GM19463 (cell line): ENCODE data around the gene JAK3.
"Not testable (repeated sequence)": the region's sequence is repeated elsewhere in the genome, so short reads cannot be mapped to it uniquely, and the experiment has no call there.

Experiments
- ATAC-seq: cut with Tn5 transposase; IDR thresholded peaks from one replicate; pipeline ENCODE4 v1.9.1; 2021; ENCODE audit warnings: mild to moderate bottlenecking, moderate library complexity; ENCODE audit not compliant: unreplicated experiment

JAK3 gene

GRCh38 chr19:17847538-17848366 is at the start of gene JAK3:
Gene JAK3 (minus strand): TSS chr19:17847982. CDS start chr19:17844417, 3,565 bp downstream.
- ATAC-seq: peak; percentile 68

GRCh38 chr19:17893766-17894165 is 46.0 kb upstream of the JAK3 start:
- ATAC-seq: no peak

- no peak for ATAC-seq
Measured at GRCh38 chr19:17889609-17890214, 41.9 kb upstream of the JAK3 start.

GRCh38 chr19:17888260-17888659 is 40.5 kb upstream of the JAK3 start:
- ATAC-seq: no peak

- ATAC-seq: not testable (repeated sequence)
Measured at GRCh38 chr19:17887221-17887620, 39.4 kb upstream of the JAK3 start.

- no peak for ATAC-seq
Measured at GRCh38 chr19:17886515-17886914, 38.7 kb upstream of the JAK3 start.

GRCh38 chr19:17883627-17884410 is 36.0 kb upstream of the JAK3 start:
- ATAC-seq: no peak

GRCh38 chr19:17881701-17882100 is 33.9 kb upstream of the JAK3 start:
- no peak for ATAC-seq

- no peak for ATAC-seq
Measured at GRCh38 chr19:17879466-17879865, 31.7 kb upstream of the JAK3 start.

- ATAC-seq: no peak
Measured at GRCh38 chr19:17877696-17878095, 29.9 kb upstream of the JAK3 start.

- no peak for ATAC-seq
Measured at GRCh38 chr19:17874758-17875135, 27.0 kb upstream of the JAK3 start.

GRCh38 chr19:17873786-17874757 is 26.3 kb upstream of the JAK3 start:
- ATAC-seq: no peak

- no peak for ATAC-seq
Measured at GRCh38 chr19:17872251-17873001, 24.6 kb upstream of the JAK3 start.

GRCh38 chr19:17871878-17872250 is 24.1 kb upstream of the JAK3 start, which contains the start of gene SLC5A5:
Gene SLC5A5 (plus strand): TSS chr19:17871945. CDS start chr19:17872320, 375 bp downstream.
- ATAC-seq: no peak

- no peak for ATAC-seq
Measured at GRCh38 chr19:17871032-17871877, 23.5 kb upstream of the JAK3 start.

GRCh38 chr19:17869114-17869608 is 21.4 kb upstream of the JAK3 start:
- ATAC-seq: no peak

- no peak for ATAC-seq
Measured at GRCh38 chr19:17868669-17869068, 20.9 kb upstream of the JAK3 start.

GRCh38 chr19:17866964-17867486 is 19.2 kb upstream of the JAK3 start:
- no peak for ATAC-seq
